ENCODE data around the gene FEN1.

DNA sequence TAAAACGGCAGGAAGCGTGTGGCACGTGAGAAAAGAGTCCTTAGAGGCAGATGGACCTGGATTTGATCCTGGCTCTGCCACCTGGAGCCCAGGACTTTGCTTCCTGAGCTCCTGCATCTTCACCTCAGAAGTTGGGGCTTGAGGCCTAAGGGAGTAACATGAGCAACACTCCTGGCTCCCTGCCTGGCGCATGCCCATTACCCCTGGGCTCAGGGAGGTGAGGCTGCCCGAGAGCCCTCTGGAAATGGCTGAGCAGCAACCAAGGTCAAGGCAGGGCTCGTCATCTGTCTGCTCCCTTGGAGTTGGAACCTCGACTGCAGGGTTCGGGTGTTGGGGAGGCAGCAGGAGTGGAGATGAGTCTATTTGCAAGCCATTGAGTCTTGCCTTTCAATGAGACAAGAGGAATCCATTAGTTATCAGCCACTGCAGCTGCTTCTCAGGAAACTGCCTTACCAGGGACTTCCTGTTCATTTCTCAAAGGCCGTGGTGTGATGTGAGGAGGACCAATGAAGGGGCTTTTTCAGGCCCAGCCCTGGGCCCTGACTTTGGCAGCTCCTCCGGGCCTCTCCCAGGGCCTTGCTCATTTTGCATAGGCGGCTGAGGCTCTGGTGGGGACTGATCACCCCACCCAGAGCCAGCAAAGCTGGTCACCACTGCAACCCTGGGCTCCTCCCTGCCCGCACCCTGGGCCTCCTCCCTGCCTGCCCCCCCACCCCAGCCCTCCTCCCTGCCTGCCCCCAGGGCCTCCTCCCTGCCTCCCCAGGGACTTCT, 41.8 kb downstream of the FEN1 start:
- TF ChIP-seq, protein P1, sequence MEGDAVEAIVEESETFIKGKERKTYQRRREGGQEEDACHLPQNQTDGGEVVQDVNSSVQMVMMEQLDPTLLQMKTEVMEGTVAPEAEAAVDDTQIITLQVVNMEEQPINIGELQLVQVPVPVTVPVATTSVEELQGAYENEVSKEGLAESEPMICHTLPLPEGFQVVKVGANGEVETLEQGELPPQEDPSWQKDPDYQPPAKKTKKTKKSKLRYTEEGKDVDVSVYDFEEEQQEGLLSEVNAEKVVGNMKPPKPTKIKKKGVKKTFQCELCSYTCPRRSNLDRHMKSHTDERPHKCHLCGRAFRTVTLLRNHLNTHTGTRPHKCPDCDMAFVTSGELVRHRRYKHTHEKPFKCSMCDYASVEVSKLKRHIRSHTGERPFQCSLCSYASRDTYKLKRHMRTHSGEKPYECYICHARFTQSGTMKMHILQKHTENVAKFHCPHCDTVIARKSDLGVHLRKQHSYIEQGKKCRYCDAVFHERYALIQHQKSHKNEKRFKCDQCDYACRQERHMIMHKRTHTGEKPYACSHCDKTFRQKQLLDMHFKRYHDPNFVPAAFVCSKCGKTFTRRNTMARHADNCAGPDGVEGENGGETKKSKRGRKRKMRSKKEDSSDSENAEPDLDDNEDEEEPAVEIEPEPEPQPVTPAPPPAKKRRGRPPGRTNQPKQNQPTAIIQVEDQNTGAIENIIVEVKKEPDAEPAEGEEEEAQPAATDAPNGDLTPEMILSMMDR (IDR thresholded peaks at IDR 0.05), result no peak
- no peak for TF ChIP-seq EZH2phosphoT487 (IDR thresholded peaks at IDR 0.05)

Data from neural progenitor cell (in vitro differentiated cells).